ENCODE data around the gene CYP2D6.
"Not testable (repeated sequence)": the region's sequence is repeated elsewhere in the genome, so short reads cannot be mapped to it uniquely, and the experiment has no call there.

CYP2D6 gene

GRCh38 chr22:42150727-42151590, 20.3 kb upstream of the CYP2D6 start:
- H3K9ac ChIP-seq (ENCODE audit: insufficient read length, low read depth): no peak overlapping the region
- TF ChIP-seq SUZ12 (IDR thresholded peaks at IDR 0.05; ENCODE audit: extremely low read depth, insufficient read depth, insufficient read length): no peak
- no peak for TF ChIP-seq YY1 (IDR thresholded peaks at IDR 0.05; ENCODE audit: insufficient read depth, insufficient read length)
- TF ChIP-seq ZNF274 (IDR thresholded peaks at IDR 0.05; ENCODE audit: low read depth, low read length): no peak
- DNase-seq (ENCODE audit: low read depth, low spot score): no peak

GRCh38 chr22:42149798-42150197, 19.2 kb upstream of the CYP2D6 start:
- H3K4me3 ChIP-seq (ENCODE audit: insufficient read length, low read depth); H3K36me3 ChIP-seq (ENCODE audit: insufficient read depth, insufficient read length, low read length); H3K4me1 ChIP-seq (ENCODE audit: insufficient read depth, insufficient read length); DNase-seq (ENCODE audit: low read depth, low spot score); H3K27me3 ChIP-seq (ENCODE audit: insufficient read depth, insufficient read length); H3K9me3 ChIP-seq (ENCODE audit: insufficient read depth, low read length); H3K9ac ChIP-seq (ENCODE audit: insufficient read length, low read depth): not testable (repeated sequence)

More at GRCh38 chr22:42150727-42151590, 20.3 kb upstream of the CYP2D6 start:
- Histone ChIP-seq H3K36me3 (ENCODE audit: insufficient read depth, insufficient read length, low read length) (peaks cover 7% of the 10 kb centered on the region), H3K9me3 (ENCODE audit: insufficient read depth, low read length) (no peaks in the 10 kb centered on the region), H3K27me3 (ENCODE audit: insufficient read depth, insufficient read length) (no peaks in the 10 kb centered on the region), H3K4me3 (ENCODE audit: insufficient read length, low read depth) (no peak overlapping the region), H3K4me1 (ENCODE audit: insufficient read depth, insufficient read length) (no peaks in the 10 kb centered on the region)

GRCh38 chr22:42145175-42145574, 14.6 kb upstream of the CYP2D6 start:
- no peaks in the 10 kb centered on the region for H3K36me3 ChIP-seq (ENCODE audit: insufficient read depth, insufficient read length, low read length)
- no peak overlapping the region for H3K4me3 ChIP-seq (ENCODE audit: insufficient read length, low read depth)
- no peaks in the 10 kb centered on the region for H3K9me3 ChIP-seq (ENCODE audit: insufficient read depth, low read length)
- no peak for TF ChIP-seq YY1 (IDR thresholded peaks at IDR 0.05; ENCODE audit: insufficient read depth, insufficient read length)
- TF ChIP-seq SUZ12 (IDR thresholded peaks at IDR 0.05; ENCODE audit: extremely low read depth, insufficient read depth, insufficient read length): no peak
- no peak for TF ChIP-seq ZNF274 (IDR thresholded peaks at IDR 0.05; ENCODE audit: low read depth, low read length)
- H3K9ac ChIP-seq (ENCODE audit: insufficient read length, low read depth): no peak overlapping the region
- DNase-seq (ENCODE audit: low read depth, low spot score): no peak
- no peaks in the 10 kb centered on the region for H3K27me3 ChIP-seq (ENCODE audit: insufficient read depth, insufficient read length)
- H3K4me1 ChIP-seq (ENCODE audit: insufficient read depth, insufficient read length): no peaks in the 10 kb centered on the region

- not testable (repeated sequence) for DNase-seq (ENCODE audit: low read depth, low spot score); H3K9ac ChIP-seq (ENCODE audit: insufficient read length, low read depth); H3K36me3 ChIP-seq (ENCODE audit: insufficient read depth, insufficient read length, low read length); H3K4me1 ChIP-seq (ENCODE audit: insufficient read depth, insufficient read length); H3K4me3 ChIP-seq (ENCODE audit: insufficient read length, low read depth); H3K9me3 ChIP-seq (ENCODE audit: insufficient read depth, low read length); H3K27me3 ChIP-seq (ENCODE audit: insufficient read depth, insufficient read length)
Observed at GRCh38 chr22:42143859-42144822, 13.5 kb upstream of the CYP2D6 start.

- no peak overlapping the region for H3K9ac ChIP-seq (ENCODE audit: insufficient read length, low read depth)
- no peak for DNase-seq (ENCODE audit: low read depth, low spot score)
- H3K27me3 ChIP-seq (ENCODE audit: insufficient read depth, insufficient read length): no peaks in the 10 kb centered on the region
- H3K9me3 ChIP-seq (ENCODE audit: insufficient read depth, low read length): peaks cover 8% of the 10 kb centered on the region; the same call in 1 of the 2 replicates
- no peaks in the 10 kb centered on the region for H3K36me3 ChIP-seq (ENCODE audit: insufficient read depth, insufficient read length, low read length)
- no peak overlapping the region for H3K4me3 ChIP-seq (ENCODE audit: insufficient read length, low read depth)
- no peaks in the 10 kb centered on the region for H3K4me1 ChIP-seq (ENCODE audit: insufficient read depth, insufficient read length)
- TF ChIP-seq ZNF274 (IDR thresholded peaks at IDR 0.05; ENCODE audit: low read depth, low read length): no peak
- no peak for TF ChIP-seq YY1 (IDR thresholded peaks at IDR 0.05; ENCODE audit: insufficient read depth, insufficient read length)
- TF ChIP-seq SUZ12 (IDR thresholded peaks at IDR 0.05; ENCODE audit: extremely low read depth, insufficient read depth, insufficient read length): no peak
Observed at GRCh38 chr22:42142771-42143461, 12.3 kb upstream of the CYP2D6 start.

- not testable (repeated sequence) for H3K4me3 ChIP-seq (ENCODE audit: insufficient read length, low read depth); H3K9ac ChIP-seq (ENCODE audit: insufficient read length, low read depth); DNase-seq (ENCODE audit: low read depth, low spot score); H3K9me3 ChIP-seq (ENCODE audit: insufficient read depth, low read length); H3K36me3 ChIP-seq (ENCODE audit: insufficient read depth, insufficient read length, low read length); H3K4me1 ChIP-seq (ENCODE audit: insufficient read depth, insufficient read length); H3K27me3 ChIP-seq (ENCODE audit: insufficient read depth, insufficient read length)
Observed at GRCh38 chr22:42141307-42142057, 10.9 kb upstream of the CYP2D6 start.

GRCh38 chr22:42140153-42140552, 9.5 kb upstream of the CYP2D6 start:
- not testable (repeated sequence) for H3K27me3 ChIP-seq (ENCODE audit: insufficient read depth, insufficient read length); H3K9ac ChIP-seq (ENCODE audit: insufficient read length, low read depth)

GRCh38 chr22:42139508-42139907, 8.9 kb upstream of the CYP2D6 start:
- H3K27me3 ChIP-seq (ENCODE audit: insufficient read depth, insufficient read length); DNase-seq (ENCODE audit: low read depth, low spot score); H3K4me3 ChIP-seq (ENCODE audit: insufficient read length, low read depth); H3K9ac ChIP-seq (ENCODE audit: insufficient read length, low read depth); H3K4me1 ChIP-seq (ENCODE audit: insufficient read depth, insufficient read length); H3K9me3 ChIP-seq (ENCODE audit: insufficient read depth, low read length); H3K36me3 ChIP-seq (ENCODE audit: insufficient read depth, insufficient read length, low read length): not testable (repeated sequence)

More at GRCh38 chr22:42140153-42140552, 9.5 kb upstream of the CYP2D6 start:
- not testable (repeated sequence) for DNase-seq (ENCODE audit: low read depth, low spot score); H3K9me3 ChIP-seq (ENCODE audit: insufficient read depth, low read length); H3K4me1 ChIP-seq (ENCODE audit: insufficient read depth, insufficient read length); H3K36me3 ChIP-seq (ENCODE audit: insufficient read depth, insufficient read length, low read length); H3K4me3 ChIP-seq (ENCODE audit: insufficient read length, low read depth)

All from NT2/D1 (cell line).